Left hindlimb (tissue), 1 donor: ENCODE data around the gene ZFYVE21.

Source experiments
- DNase-seq: peaks from one replicate; pipeline ENCODE4 v3.0.0-alpha.2; 2018

The ZFYVE21 gene

DNA sequence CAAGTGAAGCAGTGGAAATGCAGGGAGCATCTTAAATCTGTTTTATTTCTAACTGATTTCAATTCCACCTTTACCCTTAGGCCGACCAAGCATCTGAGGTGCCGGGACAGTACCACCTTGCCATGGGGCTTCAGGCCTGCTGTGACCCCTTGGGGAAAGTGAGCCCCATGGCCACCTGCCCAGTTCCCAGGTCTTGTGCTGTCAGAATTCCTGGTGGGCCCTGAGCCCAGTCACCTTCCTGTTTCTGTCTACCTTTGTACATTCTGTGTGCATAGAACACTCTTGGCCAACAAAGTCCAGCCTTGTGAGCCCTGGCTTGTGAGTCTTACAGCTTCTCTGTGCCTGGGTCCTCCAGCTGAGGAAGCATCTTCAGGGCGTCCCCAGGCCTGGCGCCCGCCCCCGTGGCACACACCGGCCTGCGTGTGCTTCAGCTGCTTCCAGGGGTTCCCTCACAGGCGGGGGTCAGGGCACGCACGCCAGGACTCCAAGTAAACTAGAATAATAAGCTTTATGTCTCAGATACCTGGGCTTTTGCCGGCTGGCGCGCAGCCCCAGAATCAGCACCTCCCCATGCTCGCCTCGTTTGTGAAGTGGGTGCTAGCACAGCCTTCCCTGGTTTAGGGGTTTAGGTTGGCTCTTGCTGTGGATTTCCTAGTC, 10.3 kb downstream of the ZFYVE21 start:
- peak; percentile 20 for DNase-seq

DNA sequence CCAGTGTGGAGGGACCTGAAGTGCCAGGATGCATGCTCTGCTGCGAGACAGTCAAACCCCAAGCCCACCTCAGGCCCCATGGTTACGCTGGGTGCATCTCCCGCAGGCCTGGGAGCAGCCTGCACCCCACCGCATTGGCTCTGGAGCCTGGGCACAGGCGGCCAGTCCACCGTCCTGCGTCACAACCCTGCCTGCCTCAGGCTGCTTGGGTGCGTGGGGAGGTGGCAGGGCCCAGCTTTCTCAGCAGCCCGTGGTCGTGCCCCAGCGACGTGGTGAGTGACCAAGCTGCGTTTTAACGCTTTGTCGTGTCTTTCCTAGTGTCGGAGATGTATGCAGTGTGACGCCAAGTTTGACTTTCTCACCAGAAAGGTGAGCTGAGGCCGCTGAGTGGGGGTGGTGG, 10.9 kb downstream of the ZFYVE21 start:
- DNase-seq: no peak

DNA sequence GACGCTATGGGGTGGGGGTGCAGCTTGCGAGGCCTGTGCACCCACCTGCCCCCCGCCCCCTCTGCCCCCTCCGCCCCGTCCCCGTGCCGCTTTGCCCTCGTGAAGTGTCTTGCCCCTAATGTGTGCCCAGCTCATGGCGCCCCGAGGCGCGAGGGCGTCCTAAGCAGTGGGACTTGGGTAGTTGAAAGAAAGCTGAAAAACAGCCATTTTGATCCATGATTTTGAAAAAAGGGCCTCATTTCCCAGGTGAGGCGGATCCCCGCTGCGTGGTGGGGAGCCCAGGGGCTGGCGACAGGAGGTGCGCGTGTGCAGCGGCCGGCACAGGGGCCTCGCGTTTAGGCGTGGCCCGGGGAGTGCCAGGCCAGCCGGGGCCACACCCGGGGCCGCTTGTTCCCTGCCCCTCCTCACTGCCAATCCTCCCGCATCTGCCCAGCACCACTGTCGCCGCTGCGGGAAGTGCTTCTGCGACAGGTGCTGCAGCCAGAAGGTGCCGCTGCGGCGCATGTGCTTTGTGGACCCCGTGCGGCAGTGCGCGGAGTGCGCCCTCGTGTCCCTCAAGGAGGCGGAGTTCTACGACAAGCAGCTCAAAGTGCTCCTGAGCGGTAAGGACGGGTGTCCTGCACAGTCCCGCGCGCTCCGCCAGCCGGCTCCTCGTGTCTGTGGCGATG, 11.8 kb downstream of the ZFYVE21 start:
- no peak for DNase-seq

DNA sequence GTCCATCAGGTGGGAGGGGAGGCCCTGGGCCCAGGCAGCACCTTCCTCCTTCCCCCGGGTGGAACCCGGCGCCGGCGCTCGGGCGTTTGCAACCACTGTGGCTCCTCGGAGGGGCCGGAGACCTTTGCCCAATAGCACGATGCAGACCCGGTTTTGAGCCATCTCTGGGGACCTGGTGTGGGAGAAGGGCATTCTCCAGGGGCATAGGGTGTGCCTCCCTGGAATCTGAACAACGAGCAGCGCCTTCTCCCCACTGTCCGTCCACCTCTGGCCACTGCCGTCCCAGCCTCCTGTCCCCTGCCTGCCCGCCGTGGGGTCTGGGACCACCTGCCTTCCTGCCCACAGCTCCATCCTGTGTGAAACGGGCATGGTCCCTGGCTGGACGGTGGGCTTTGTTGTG, 12.5 kb downstream of the ZFYVE21 start:
- DNase-seq: no peak

GRCh38 chr14:103728721-103729120, 13.1 kb downstream of the ZFYVE21 start:
- DNase-seq: no peak

DNA sequence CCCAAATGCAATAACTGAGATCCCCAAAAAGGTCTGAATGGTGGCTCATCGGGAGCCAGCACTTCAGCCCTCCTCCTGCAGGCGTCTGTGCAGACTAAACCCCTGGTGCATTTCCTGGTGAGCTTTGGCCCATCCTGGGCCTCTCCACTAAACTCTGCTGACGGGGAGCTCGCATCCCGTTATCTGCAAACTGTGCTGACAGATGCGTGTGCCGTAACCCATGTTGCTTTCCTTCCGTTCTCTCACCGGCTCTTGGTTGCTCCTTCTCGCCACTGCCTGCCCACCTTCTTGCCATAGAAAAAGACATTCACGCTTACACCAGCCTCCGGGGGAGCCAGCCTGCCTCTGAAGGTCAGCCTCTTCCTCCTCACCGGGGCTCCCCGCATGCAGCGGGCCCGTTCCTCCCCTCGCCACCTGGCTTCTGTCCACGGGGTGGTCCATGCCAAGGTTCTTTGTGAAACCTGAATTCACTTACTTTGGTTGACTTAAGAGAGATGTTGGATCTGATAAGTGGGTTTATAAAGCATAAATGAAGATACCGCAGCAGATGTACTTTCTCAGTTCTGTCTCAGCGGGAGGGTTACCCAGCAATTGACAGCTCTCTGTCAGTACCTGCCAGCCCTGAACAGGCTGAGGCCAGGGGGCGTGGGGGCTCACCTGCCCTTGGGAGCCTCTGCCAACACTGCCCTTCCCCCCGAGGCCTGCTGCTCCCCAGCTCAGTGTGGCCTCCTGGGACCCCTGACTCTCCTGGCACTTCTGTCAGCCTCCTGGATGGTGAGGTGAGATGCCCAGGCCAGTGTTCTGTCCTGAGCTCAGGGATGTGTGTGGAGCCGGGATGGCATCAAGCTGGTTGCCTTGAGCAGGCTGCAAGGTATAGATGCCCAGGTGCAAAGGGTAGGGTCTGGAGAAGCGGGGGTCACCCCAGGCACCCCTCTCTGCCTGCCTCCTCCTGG, 14.2 kb downstream of the ZFYVE21 start:
- no peak for DNase-seq

- DNase-seq: no peak
Observed at GRCh38 chr14:103730490-103731035, 15.0 kb downstream of the ZFYVE21 start.

DNA sequence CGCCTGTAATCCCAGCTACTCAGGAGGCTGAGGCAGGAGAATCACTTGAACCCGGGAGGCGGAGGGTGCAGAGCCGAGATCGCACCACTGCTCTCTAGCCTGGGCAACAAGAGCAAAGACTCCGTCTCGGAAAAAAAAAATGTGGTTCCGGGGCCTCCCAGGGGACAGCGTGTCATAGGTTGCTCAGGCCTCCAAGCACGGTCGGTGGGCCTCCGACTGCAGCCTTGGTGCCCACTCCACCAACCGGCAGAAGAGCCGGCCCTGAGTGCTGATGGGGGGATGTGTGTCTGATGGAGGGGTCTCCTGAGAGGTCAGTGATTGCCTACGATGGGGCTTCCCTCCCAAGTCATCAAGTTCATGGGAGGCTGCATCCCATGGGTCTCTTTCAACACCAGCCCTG, 15.9 kb downstream of the ZFYVE21 start:
- DNase-seq: no peak

- DNase-seq: no peak
Observed at GRCh38 chr14:103731916-103732867, 16.6 kb downstream of the ZFYVE21 start.

- no peak for DNase-seq
Observed at GRCh38 chr14:103732868-103733620, 17.4 kb downstream of the ZFYVE21 start.

DNA sequence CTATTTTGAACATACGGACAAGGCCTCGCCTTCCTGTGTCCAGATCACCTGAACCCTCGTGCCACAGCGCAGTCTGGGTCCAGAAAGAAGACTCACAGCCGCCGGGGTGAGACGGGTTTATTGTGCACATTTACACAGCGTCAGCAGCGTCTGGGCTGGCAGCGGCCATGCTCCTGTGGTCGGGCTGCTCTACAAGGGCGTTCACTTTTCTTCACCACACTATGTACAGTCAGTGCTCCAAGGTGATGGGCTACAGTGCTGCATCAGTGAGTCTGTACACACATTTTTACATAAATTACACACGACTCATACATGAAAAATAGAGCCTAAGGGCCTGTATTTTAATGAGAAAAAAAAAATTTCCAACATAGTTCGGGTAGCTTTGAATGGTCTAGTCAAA, 18.0 kb downstream of the ZFYVE21 start:
- no peak for DNase-seq

GRCh38 chr14:103734081-103734888, 18.7 kb downstream of the ZFYVE21 start:
- DNase-seq: no peak

DNA sequence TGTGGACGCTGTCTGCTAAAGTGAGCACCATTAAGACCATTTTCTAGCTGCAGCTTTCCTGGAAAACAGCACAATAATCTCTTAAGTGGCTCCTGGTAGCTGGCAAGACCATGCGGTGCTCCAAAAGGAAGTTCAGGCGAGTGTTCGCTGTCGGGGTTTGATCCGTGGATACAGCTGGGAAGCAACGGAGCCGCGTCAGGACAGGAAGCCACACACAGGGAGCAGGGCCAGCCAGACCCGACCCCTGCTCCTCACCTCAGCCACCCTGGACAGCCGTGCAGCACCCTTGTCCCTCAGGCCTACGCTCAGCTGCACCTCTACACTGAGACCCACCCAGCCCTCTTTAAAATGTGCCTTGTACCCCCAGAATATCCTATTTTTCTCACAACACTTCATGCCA, 19.4 kb downstream of the ZFYVE21 start:
- no peak for DNase-seq

DNA sequence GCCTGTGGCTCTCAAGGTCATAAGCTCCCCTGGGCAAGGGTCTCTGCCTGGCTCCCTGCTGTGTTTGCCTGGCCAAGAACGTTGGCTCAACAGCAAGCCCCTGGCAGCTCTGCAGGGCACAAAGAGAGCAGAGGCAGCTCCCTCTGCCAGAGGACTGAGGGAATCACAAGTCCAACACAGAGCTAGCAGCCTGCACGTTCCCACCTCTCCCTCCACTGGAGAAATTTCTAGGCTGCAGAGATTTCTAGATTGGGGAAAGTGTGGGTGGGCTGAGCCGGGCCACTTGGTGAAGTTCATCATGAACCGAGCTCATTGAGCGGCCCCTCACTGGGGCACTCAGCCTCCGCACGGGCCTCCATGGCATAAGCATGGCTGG, 19.8 kb downstream of the ZFYVE21 start:
- no peak for DNase-seq

DNA sequence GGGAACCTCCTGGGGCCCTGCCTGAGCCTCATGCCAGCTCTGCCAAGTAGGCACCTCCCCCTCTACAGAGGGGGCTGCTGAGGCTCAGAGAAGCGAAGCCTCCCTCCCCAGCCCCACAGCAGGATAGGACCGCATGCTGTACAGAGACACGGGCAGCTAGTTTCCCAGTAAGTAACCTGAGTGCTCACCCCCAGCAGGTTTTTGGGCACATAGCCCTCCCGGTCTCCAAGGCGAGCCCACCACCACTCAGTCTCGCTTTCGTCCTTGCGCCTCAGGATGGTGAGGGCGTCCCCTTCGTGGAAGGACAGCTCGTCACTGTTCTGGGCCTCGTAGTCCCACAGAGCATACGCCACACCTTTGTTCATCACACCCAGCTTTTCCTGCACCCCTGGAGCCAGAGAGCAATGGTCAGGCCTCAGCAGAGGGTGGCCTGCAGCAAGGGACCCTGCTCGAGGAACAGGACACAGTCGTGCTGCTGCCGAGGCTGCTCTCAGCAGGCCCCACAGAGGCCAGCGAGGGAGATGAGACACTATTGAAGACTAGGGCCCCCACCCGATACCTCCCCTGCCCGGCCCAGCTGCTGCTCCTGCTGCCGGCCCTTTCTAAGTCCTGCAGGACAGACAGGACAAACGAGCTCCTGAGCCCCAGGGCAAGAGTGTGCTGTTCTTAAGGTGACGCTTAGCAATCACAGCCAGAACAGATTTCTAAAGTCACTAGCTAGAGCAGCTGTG, 20.4 kb downstream of the ZFYVE21 start:
- DNase-seq: no peak

DNA sequence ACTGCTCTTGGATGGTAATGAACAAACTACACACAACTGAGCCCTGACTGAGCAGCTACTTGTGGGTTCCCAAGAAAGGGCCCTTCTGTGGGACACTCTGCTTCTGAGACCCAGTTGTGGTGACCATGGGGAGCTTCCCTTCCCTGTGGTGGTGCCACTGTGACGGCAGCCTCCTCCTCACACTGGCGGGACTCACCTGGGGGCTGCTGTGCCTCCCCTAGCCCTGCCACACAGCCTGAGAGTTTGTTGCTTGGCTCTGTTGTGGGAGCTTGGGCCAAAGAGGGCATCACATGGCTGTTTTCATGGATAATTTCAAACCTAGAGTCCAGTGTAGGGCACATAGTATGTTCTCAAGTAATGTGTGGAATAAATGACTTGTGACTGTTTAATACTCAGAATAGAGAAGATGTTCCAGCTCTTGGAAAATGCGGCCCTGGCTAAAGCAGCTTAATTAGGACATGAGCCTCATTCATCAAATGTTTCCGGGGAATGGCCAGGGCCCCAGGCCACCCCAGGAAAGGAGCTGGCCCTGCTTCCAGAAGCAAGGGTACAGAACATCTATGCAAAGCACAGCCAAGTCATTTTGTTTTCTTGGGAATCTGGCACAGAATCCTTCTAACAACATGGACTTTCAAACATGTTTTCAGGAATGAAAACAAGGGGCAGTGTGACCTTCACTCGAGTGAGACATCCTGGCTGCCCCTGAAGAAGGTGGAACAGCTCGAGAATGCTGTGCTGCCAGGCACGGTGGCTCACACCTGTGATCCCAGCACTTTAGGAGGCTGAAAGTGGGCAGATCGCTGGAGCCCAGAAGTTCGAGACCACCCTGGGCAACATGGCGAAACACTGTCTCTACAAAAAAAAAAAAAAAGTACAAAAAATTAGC, 21.2 kb downstream of the ZFYVE21 start:
- no peak for DNase-seq

GRCh38 chr14:103737432-103738045, 21.9 kb downstream of the ZFYVE21 start:
- no peak for DNase-seq

GRCh38 chr14:103738166-103738565, 22.6 kb downstream of the ZFYVE21 start:
- no peak for DNase-seq
